ENCODE measurements around the gene RPGRIP1L. TPM values are rescaled to one million over a fixed set of nuclear protein-coding genes. Genes with fewer than 3 reads are reported as not detected.

The RPGRIP1L gene
- total RNA-seq, 1 experiment from 2014 or later: 10.3 TPM

GRCh38 chr16:53565296-53565863 is 138.3 kb downstream of the RPGRIP1L start:
- Histone ChIP-seq H4K20me1 (ENCODE audit: insufficient read depth) (no peaks in the 10 kb centered on the region), H3K79me2 (ENCODE audit: insufficient read depth, low read length) (no peaks in the 10 kb centered on the region), H3K9me2 (ENCODE audit: insufficient read depth) (no peaks in the 10 kb centered on the region), H2AFZ (ENCODE audit: low read depth, low read length, poor library complexity, severe bottlenecking) (no peak overlapping the region), H3K9me3 (ENCODE audit: control insufficient read depth in 1 of 2, insufficient read depth in 1 of 2, low read depth in 1 of 2, low read length in 2 of 2) (no peaks in the 10 kb centered on the region), H3K4me2 (ENCODE audit: low read length) (no peak overlapping the region), H3K36me3 (ENCODE audit: control insufficient read depth in 1 of 2, insufficient read depth in 2 of 2, low read length in 2 of 2) (no peaks in the 10 kb centered on the region), H3K4me1 (ENCODE audit: control insufficient read depth in 1 of 2, insufficient read depth in 2 of 2, low read length in 2 of 2) (no peaks in the 10 kb centered on the region), H3K9ac (ENCODE audit: low read length) (no peak overlapping the region), H3K4me3 (replicated peaks in 1 of 2; ENCODE audit: low read depth in 1 of 2, low read length in 2 of 2) (no peak overlapping the region), H3K27me3 (ENCODE audit: insufficient read depth, low read length) (no peaks in the 10 kb centered on the region), H3K27ac (ENCODE audit: low read depth, low read length) (no peak overlapping the region)
- ATAC-seq (no peak), DNase-seq (ENCODE audit: low read depth, low spot score) (no peak)
- TF ChIP-seq SIN3A (IDR thresholded peaks at IDR 0.05; ENCODE audit: low read depth) (no peak), ZBTB33 (IDR thresholded peaks at IDR 0.05; ENCODE audit: extremely low read depth, insufficient replicate concordance, low read length) (no peak), POLR2A (IDR thresholded peaks at IDR 0.05; ENCODE audit: borderline replicate concordance, extremely low read depth, insufficient read depth, insufficient read length) (no peak), EGR1 (IDR thresholded peaks at IDR 0.05; ENCODE audit: low read depth) (no peak), EZH2phosphoT487 (IDR thresholded peaks at IDR 0.05; ENCODE audit: borderline replicate concordance) (no peak), YY1 (IDR thresholded peaks at IDR 0.05; ENCODE audit: extremely low read depth, insufficient replicate concordance, low read depth, low read length) (no peak), REST (IDR thresholded peaks at IDR 0.05; ENCODE audit: low read depth) (no peak), EZH2 (IDR thresholded peaks at IDR 0.05) (no peak), SP1 (IDR thresholded peaks at IDR 0.05; ENCODE audit: low read depth) (no peak), MAX (IDR thresholded peaks at IDR 0.05) (no peak), JUND (IDR thresholded peaks at IDR 0.05) (no peak), RAD21 (IDR thresholded peaks at IDR 0.05; ENCODE audit: low read depth) (no peak), ATF3 (IDR thresholded peaks at IDR 0.05) (no peak)
- BruUV-seq (replicated peaks): no TSS peak
- ChIA-PET CTCF (no interaction called here), POLR2A (no interaction called here), RAD21 (ENCODE audit: low non-redundant PET in 1 of 2, low total read pairs in 2 of 2, uncharacterized antibody in 2 of 2, unreplicated experiment in 2 of 2) (no interaction called here)
- intact Hi-C loops (cut with micrococcal nuclease): no loop called here

Measured in HCT116 (cell line).